GM19238 (cell line): ENCODE measurements around the gene CARMIL1.
"Not testable (repeated sequence)": the region's sequence is repeated elsewhere in the genome, so short reads cannot be mapped to it uniquely, and the experiment has no call there.

Experiments
- DNase-seq: peaks from one replicate; pipeline ENCODE4 v3.0.0; 2011; ENCODE audit warnings: low spot score; ENCODE audit not compliant: insufficient read length

Gene CARMIL1

DNA sequence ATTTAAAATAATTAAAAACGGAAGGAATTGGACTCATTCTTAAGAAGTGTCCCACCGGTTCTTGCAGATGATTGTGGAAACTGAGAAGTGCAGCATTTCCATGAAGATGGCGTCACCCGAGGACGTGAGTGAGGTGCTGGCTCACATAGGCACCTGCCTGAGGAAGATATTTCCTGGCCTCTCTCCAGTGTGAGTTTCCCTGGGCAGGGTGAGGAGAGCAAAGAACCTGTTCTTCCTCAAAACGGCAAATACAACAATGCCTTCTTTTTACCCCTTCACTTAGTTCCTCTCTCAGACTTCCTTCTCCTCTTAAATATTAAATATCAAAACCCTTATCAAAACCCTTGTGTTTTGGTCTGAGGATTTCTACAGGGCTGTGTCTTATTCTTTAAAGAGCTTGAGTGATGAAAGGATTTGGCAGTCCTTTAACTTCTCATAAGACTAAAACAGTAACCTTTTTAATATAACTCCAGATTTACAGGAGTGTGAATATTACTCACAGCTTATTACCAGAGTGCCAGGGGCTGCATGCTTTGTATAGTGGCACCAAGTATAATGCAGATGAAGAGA is 156.3 kb downstream of the CARMIL1 start:
- no peak for DNase-seq

DNA sequence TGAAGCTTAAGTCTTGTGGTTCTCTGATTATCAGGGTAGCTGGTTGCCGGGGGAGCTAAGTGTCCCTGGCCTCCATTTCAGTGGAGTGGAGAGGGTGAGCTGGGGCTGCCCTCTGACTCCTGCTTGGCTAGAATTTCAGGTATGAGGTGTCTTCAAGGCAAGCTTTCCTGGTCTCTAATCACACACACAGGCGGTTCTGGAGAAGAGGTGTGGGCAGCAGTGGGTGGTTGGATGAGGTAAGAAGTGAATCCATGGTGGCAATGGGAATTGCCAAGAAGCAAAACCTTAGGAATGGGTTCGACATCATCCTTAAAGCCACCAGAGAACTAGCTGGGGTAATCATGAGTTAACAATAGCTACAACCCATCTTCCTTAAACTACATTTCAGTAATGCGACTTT is 157.6 kb downstream of the CARMIL1 start:
- DNase-seq: no peak

DNA sequence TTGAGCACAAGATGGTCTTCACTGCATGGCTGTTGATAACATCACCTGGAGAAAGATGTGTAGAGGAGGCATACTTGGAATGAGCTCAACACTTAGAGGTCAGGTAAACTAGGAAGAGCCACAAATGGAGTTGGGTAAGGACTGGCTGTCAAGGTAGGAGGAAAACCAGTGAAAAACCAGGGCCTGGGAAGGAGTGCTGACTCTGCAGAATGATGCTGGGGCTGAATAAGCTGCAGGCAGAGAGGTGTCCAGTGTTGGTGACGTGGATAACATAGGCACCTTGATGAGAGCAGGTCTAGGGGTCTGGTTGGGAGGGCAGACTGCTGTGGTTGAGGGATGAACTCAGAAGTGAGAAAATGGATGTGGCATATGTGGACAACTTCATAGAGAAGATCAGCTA is 160.2 kb downstream of the CARMIL1 start:
- no peak for DNase-seq

- no peak for DNase-seq
These were observed 162.6 kb downstream of the CARMIL1 start for GRCh38 chr6:25441663-25442270.

DNA sequence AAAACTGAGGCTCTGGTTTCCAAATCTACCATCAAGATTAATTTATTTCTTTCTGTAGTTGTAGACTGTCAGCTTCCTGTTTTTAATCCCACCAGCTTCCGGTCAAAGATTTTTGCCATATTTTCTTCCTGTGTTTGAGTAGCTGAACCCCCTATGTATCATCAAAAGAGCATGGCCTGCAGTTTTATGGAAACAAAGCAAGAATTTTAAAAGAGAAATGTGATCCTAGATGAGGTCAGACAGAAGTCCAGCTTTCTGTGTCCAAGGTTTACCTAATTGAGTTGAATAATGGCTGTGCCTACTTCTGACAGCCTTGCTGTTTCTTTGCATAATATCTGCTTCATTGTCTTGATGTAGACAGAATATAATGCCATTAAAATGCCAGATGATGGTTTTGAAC is 163.7 kb downstream of the CARMIL1 start:
- DNase-seq: no peak

- DNase-seq: not testable (repeated sequence)
These were observed 165.3 kb downstream of the CARMIL1 start for GRCh38 chr6:25444521-25444920.

GRCh38 chr6:25446830-25447569 is 167.8 kb downstream of the CARMIL1 start:
- DNase-seq: no peak

- DNase-seq: peak; percentile 6
These were observed 168.4 kb downstream of the CARMIL1 start for GRCh38 chr6:25447570-25447929.

- DNase-seq: no peak
These were observed 169.9 kb downstream of the CARMIL1 start for GRCh38 chr6:25448965-25449538.

- DNase-seq: no peak
These were observed 170.6 kb downstream of the CARMIL1 start for GRCh38 chr6:25449774-25450173.

GRCh38 chr6:25450469-25451198 is 171.5 kb downstream of the CARMIL1 start:
- DNase-seq: no peak

GRCh38 chr6:25452031-25452430 is 172.9 kb downstream of the CARMIL1 start:
- DNase-seq: no peak

DNA sequence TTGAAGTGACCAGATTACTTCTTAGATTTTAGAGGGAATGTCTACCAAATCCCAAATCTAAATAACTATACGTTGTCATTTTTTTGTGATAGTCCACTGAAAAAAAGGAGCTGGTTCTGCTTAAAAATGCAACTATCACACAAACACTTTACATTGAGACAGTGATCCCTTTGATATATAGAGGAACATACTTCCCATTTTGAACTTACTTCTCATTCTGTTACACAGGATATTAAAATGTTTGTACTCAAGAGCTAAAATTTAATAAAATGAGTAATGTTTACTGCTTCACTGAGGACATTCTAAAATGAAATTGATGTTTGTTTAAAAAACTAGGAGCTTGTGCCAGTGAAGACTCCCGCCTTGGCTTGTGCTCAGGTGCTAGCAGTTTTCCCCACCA is 174.1 kb downstream of the CARMIL1 start:
- DNase-seq: no peak

- no peak for DNase-seq
These were observed 175.0 kb downstream of the CARMIL1 start for GRCh38 chr6:25454136-25454535.

- DNase-seq: no peak
These were observed 177.3 kb downstream of the CARMIL1 start for GRCh38 chr6:25456249-25457040.

DNA sequence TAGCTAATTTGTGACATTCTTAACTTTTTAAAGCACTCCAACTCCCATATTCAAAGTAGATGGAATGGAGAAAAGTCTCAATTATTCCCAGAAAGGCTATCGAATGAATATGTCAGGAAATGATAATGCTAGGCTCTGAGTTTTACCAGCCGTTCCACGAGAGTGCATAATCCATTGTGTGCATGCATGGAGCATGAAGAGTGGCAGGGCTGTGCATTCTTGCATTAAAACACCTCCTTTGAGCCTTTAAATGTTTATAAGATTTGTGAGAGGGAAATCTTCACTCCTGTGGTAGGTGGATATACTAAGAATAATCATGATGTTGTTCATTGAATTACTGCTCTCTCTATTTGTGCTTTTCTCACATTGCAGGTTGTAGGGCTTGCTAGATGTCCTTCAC is 178.3 kb downstream of the CARMIL1 start:
- no peak for DNase-seq

- DNase-seq: no peak
These were observed 179.3 kb downstream of the CARMIL1 start for GRCh38 chr6:25458485-25458884.

- DNase-seq: no peak
These were observed 183.2 kb downstream of the CARMIL1 start for GRCh38 chr6:25462235-25462897.

- no peak for DNase-seq
These were observed 184.3 kb downstream of the CARMIL1 start for GRCh38 chr6:25463441-25463840.

DNA sequence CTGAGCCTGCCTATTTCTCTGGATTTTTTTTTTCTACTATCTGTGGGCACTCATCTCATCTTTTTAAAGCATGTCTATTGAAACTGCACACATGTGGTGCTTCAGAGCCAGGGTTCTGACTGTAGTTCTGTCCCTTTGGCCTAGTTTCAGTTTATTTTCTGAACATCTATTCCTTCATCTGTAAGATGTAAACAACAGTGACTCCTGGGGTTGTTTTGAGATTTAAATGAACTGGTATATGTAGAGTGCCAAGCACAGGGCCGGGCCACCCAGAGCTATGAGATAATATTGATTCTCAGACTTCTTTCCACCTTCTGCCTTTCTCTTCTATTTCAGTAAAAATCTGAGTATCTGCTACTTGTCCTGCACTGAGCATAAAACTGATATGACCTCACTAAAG is 185.1 kb downstream of the CARMIL1 start:
- DNase-seq: no peak

- DNase-seq: no peak
These were observed 186.8 kb downstream of the CARMIL1 start for GRCh38 chr6:25465941-25466340.
